Testis (tissue), 3 donors: ENCODE results near the gene DCAF5. TPM values are rescaled to one million over a fixed set of nuclear protein-coding genes. Genes with fewer than 3 reads are reported as not detected.

ENCODE experiments used
- DNase-seq: peaks from one replicate; pipeline ENCODE4 v3.0.0-alpha.2; 2019
- H3K27ac ChIP-seq, 2 donors: fragments of 200-600 bp; sonication (generic); one replicate each; pipeline ENCODE4 v1.5.1; 2019
- H3K27me3 ChIP-seq: fragments of 200-600 bp; sonication (generic); one replicate; pipeline ENCODE4 v1.5.1; 2019
- H3K36me3 ChIP-seq: fragments of 200-600 bp; sonication (generic); one replicate; pipeline ENCODE4 v1.5.1; 2017; ENCODE audit warnings: low read depth; ENCODE audit errors: missing control alignments
- H3K4me1 ChIP-seq: fragments of 200-600 bp; sonication (generic); one replicate; pipeline ENCODE4 v1.5.1; 2019
- H3K4me3 ChIP-seq, 2 donors: fragments of 200-600 bp; sonication (generic); one replicate each; pipeline ENCODE4 v1.5.1; 2017 to 2019
- H3K9me3 ChIP-seq: fragments of 200-600 bp; sonication (generic); one replicate; pipeline ENCODE4 v1.5.1; 2017
- POLR2A ChIP-seq: fragments of 450-650 bp; IDR thresholded peaks from one replicate; pipeline ENCODE4 v1.6.1; 2017; ENCODE audit warnings: antibody characterized with exemption, mild to moderate bottlenecking, moderate library complexity
- WGBS, 2 donors: methylation state at CpG; one replicate each; pipeline ENCODE4 v1.1.5; 2018; 5-methylcytosine and 5-hydroxymethylcytosine counted together
- intact Hi-C: fragments of 100-400 bp; cut with DNase I; formaldehyde crosslinking; loops from one replicate; pipeline ENCODE4 v1.15.1; 2023; ENCODE audit warnings: low total_unique reads
- polyA plus RNA-seq: library from polyadenylated mRNA; stranded (reverse); fragments of 350-450 nt; fragmentation: Illumina TruSeq; extraction: RNeasy Lipid Tissue Mini Kit (QIAGEN cat#74804); gene quantifications from one replicate; pipeline ENCODE4 v1.2.3, GENCODE V29; 2014; ENCODE audit warnings: low read depth, low replicate concordance; ENCODE audit not compliant: insufficient read depth
- total RNA-seq, 2 donors: library from RNA; depleted of rRNA; stranded (reverse); fragments of >200 nt; gene quantifications; one replicate each; pipeline ENCODE4 v1.2.3, GENCODE V29; 2016
- TF ChIP-seq, protein P1 (sequence below), 3 experiments: fragments of 450-650 bp in 2 of 3; fragments of 200-600 bp in 1 of 3; sonication (generic) in 1 of 3; IDR thresholded peaks; one replicate each; pipeline ENCODE4 v1.5.1; 2016 to 2019; ENCODE audit warnings: antibody characterized with exemption in 3 of 3, mild to moderate bottlenecking in 2 of 3, moderate library complexity in 1 of 3

DCAF5 gene
- total and polyA plus RNA-seq, 3 donors from 2014 or later = 97.7 to 168 (median 129) TPM

GRCh38 chr14:69133206-69134125 lies 19.5 kb downstream of the DCAF5 start:
- Histone ChIP-seq H3K27ac (no peak overlapping the region), H3K4me1 (peaks cover 18% of the 10 kb centered on the region), H3K9me3 (no peaks in the 10 kb centered on the region), H3K4me3 (no peak overlapping the region), H3K27me3 (no peaks in the 10 kb centered on the region), H3K36me3 (no peaks in the 10 kb centered on the region)
- DNase-seq = no peak
- intact Hi-C loops = no loop called here
- TF ChIP-seq POLR2A = no peak
- TF ChIP-seq, protein P1, sequence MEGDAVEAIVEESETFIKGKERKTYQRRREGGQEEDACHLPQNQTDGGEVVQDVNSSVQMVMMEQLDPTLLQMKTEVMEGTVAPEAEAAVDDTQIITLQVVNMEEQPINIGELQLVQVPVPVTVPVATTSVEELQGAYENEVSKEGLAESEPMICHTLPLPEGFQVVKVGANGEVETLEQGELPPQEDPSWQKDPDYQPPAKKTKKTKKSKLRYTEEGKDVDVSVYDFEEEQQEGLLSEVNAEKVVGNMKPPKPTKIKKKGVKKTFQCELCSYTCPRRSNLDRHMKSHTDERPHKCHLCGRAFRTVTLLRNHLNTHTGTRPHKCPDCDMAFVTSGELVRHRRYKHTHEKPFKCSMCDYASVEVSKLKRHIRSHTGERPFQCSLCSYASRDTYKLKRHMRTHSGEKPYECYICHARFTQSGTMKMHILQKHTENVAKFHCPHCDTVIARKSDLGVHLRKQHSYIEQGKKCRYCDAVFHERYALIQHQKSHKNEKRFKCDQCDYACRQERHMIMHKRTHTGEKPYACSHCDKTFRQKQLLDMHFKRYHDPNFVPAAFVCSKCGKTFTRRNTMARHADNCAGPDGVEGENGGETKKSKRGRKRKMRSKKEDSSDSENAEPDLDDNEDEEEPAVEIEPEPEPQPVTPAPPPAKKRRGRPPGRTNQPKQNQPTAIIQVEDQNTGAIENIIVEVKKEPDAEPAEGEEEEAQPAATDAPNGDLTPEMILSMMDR (IDR thresholded peaks at IDR 0.05) = no peak
- 57 to 76% methylated on average over 3 of the region's 3 CpGs for WGBS, 2 donors

DNA sequence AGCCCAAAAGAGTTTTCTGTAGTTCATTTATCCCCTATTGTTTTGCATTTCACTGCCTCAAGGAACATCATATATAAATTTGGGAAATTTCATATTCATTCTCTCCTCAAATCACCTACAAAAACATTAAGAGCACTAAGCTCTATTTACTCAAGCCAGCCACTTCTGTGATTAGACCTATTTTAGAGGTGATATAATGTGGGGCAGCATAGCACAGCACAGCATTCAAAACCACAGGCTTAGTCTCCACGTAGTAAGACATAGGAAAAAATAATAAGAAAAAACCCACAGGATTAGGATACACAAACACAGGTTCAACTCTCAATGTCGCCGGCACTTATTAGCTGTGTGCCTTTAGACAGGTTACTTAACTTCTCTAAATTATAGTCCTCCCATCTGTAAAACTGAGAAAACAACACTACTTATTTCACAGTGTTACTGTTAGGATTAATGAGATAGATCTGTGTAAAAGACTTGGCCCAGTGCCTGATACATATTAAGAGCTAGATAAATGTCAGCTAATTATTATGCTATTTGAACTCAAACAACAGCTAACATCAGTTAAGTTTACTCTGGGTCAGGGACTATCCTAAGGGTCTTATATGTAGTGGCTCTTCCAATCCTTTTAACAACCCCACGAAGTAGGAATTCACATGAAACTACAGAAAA lies 20.3 kb downstream of the DCAF5 start:
- intact Hi-C loops = no loop called here

GRCh38 chr14:69131176-69131575 lies 21.7 kb downstream of the DCAF5 start:
- no peak overlapping the region for H3K4me3 ChIP-seq
- no peaks in the 10 kb centered on the region for H3K27me3 ChIP-seq
- WGBS, 2 donors = 82 to 95% methylated on average over 2 of the region's 2 CpGs
- peaks cover 21% of the 10 kb centered on the region for H3K4me1 ChIP-seq
- H3K36me3 ChIP-seq = no peaks in the 10 kb centered on the region
- TF ChIP-seq POLR2A = no peak
- TF ChIP-seq, protein P1 (IDR thresholded peaks at IDR 0.05) = no peak
- intact Hi-C loops = no loop called here
- no peaks in the 10 kb centered on the region for H3K9me3 ChIP-seq
- DNase-seq = no peak
- no peak overlapping the region for H3K27ac ChIP-seq

More for the DNA sequence above, 20.3 kb downstream of the DCAF5 start:
- Histone ChIP-seq H3K36me3 (no peaks in the 10 kb centered on the region), H3K27me3 (no peaks in the 10 kb centered on the region), H3K9me3 (no peaks in the 10 kb centered on the region), H3K4me3 (no peak overlapping the region), H3K27ac (no peak overlapping the region), H3K4me1 (peaks cover 21% of the 10 kb centered on the region)
- 85 to 92% methylated on average over 4 of the region's 4 CpGs for WGBS, 2 donors
- no peak for DNase-seq
- TF ChIP-seq POLR2A = no peak
- TF ChIP-seq, protein P1 (IDR thresholded peaks at IDR 0.05) = no peak

- DNase-seq = peak; percentile 88
- intact Hi-C loops = no loop called here
- Histone ChIP-seq H3K9me3 (no peaks in the 10 kb centered on the region), H3K27me3 (no peaks in the 10 kb centered on the region), H3K36me3 (no peaks in the 10 kb centered on the region), H3K4me3 (no peak overlapping the region), H3K4me1 (peaks cover 21% of the 10 kb centered on the region), H3K27ac (peak overlapping the region; percentile 46 to 48)
- WGBS, 2 donors = 20 to 22% methylated on average over 7 of the region's 7 CpGs
- TF ChIP-seq, protein P1 (IDR thresholded peaks at IDR 0.05) = peak; percentile 71 to 91 (median 78)
- TF ChIP-seq POLR2A = no peak
These were observed 23.5 kb downstream of the DCAF5 start for GRCh38 chr14:69129264-69129880.
